ENCODE measurements around the gene CSNK2A2.

GRCh38 chr16:58198022-58198683 lies at the start of gene CSNK2A2:
- peak; percentile 36 for TF ChIP-seq CTCF (IDR thresholded peaks at IDR 0.05; ENCODE audit: low read depth, low read length)
- TF ChIP-seq POLR2A (IDR thresholded peaks at IDR 0.05; ENCODE audit: extremely low read depth, insufficient read length) = no peak
- TF ChIP-seq MAX (IDR thresholded peaks at IDR 0.05; ENCODE audit: low read depth, low read length) = no peak

Data from NB4 (cell line).